ENCODE data around the gene ISOC2. TPM values are rescaled to one million over a fixed set of nuclear protein-coding genes. Genes with fewer than 3 reads are reported as not detected.
"Not testable (repeated sequence)": the region's sequence is repeated elsewhere in the genome, so short reads cannot be mapped to it uniquely, and the experiment has no call there.

Gene ISOC2, protein sequence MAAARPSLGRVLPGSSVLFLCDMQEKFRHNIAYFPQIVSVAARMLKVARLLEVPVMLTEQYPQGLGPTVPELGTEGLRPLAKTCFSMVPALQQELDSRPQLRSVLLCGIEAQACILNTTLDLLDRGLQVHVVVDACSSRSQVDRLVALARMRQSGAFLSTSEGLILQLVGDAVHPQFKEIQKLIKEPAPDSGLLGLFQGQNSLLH
- 10 to 100 TPM; 35.7 to 37.5 TPM for total RNA-seq

DNA sequence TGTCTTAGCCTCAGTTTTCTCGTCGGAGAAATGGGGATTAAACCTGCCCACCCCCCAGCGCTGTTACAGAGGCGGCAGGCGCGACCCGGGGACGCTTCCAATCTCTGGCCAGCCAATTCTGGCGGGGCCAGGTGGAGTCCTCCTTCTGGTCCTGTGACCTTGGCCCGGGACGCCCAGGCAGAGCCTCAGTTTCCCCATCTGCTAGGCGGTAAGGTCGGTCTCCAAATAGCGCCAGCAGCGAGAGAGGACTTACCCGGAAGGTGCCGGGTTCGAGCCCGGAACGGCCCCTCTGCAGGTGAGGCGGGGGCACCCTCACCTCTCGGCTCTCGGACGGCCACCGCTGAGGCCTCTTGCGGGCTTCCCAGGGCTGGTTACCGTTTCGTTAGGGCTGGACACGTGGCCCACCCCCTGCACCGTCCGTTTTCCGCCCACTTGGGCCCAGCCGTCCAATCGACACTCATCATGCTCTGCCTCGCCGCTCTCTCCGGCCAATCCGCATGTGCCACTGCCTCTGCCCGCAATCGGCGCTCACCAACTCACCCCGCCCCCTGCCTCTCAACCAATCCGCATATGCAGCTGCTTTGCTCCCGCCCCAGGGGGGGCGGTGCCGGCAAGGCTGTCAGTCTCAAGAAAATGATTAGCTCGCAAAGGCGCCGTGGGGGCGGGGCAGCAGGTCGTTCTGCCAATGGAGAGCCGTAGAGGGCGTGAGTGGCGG lies at the start of gene ISOC2:
Gene ISOC2, minus strand, starts transcription at position 384 of the 715 bp plus-strand sequence. CDS start 5,156 bp downstream, outside the sequence.
- no peaks in the 10 kb centered on the region for H3K9me3 Mint-ChIP-seq
- H3K4me3 Mint-ChIP-seq: peak within 1 kb of the TSS; percentile 82
- peaks cover 2% of the 10 kb centered on the region for H3K36me3 Mint-ChIP-seq
- DNase-seq: peak; percentile 100
- peak within 1 kb of the TSS; percentile 83 for H3K27ac Mint-ChIP-seq
- peaks cover 18% of the 10 kb centered on the region for H3K4me1 Mint-ChIP-seq
- H3K27me3 Mint-ChIP-seq: no peaks in the 10 kb centered on the region

DNA sequence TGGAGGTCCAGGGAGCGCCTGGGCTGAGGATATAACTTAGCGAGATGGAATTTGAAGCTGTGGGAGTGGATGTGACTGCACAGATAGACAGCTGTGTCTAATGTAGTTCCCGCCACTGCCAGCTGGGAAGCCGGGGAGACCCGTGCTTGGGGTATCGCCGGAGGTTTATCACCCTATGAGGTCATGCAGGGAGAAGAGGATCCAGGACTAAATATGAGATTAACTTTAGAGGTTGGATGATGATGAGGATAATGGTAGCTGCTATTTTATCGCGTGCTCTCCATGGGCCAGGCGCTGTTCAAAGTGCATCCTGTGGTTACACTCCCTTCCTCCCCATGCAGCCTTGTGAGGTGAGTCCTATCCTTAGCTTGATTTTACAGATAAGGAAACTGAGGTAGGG lies 46.7 kb upstream of the ISOC2 start:
- Mint-ChIP-seq H3K27me3 (peaks cover 3% of the 10 kb centered on the region), H3K9me3 (peaks cover 6% of the 10 kb centered on the region), H3K27ac (no peak overlapping the region), H3K36me3 (peaks cover 6% of the 10 kb centered on the region), H3K4me3 (no peak overlapping the region), H3K4me1 (peaks cover 10% of the 10 kb centered on the region)
- no peak for DNase-seq

DNA sequence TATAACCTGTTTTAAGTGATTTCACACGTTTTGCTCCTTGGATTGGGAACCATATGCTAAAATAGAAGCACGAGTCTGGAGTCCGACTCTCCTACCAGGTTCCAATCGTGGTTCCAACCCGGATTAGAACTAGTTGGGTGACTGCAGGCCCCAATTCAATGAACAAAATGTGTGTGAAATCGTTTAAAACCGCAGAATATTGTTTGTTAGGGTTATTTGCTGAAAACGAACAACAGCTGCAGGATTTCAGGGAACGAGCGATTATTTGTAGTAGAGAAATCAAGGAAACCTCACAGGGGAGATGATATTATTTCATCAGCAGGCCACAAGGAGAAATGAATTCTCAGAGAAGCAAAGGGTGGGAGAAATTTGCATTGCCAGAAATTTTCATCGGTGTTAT lies 43.5 kb upstream of the ISOC2 start:
- Mint-ChIP-seq H3K4me1 (peaks cover 18% of the 10 kb centered on the region), H3K4me3 (no peak overlapping the region), H3K36me3 (peaks cover 10% of the 10 kb centered on the region), H3K27ac (no peak overlapping the region), H3K27me3 (peaks cover 3% of the 10 kb centered on the region), H3K9me3 (peaks cover 10% of the 10 kb centered on the region)
- DNase-seq: no peak

DNA sequence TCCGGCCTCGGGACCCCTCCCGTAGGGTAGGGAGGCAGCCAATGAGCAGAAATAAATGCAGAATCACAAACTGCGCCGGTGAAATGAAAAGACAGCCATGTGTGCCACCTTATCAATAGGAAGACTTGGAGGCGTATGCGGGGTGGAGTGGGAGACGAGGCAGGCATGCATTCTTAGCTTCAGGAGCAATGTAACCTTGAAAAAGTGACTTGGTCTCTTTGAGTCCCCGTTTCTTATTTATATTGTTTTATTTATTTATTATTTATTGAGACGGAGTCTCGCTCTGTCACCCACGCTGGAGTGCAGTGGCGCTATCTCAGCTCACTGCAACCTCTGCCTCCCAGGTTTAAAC lies 42.8 kb upstream of the ISOC2 start:
- Mint-ChIP-seq H3K27me3 (peaks cover 3% of the 10 kb centered on the region), H3K27ac (no peak overlapping the region), H3K4me1 (peaks cover 18% of the 10 kb centered on the region), H3K9me3 (peaks cover 10% of the 10 kb centered on the region), H3K36me3 (peaks cover 10% of the 10 kb centered on the region), H3K4me3 (peak overlapping the region; percentile 29)
- no peak for DNase-seq

DNA sequence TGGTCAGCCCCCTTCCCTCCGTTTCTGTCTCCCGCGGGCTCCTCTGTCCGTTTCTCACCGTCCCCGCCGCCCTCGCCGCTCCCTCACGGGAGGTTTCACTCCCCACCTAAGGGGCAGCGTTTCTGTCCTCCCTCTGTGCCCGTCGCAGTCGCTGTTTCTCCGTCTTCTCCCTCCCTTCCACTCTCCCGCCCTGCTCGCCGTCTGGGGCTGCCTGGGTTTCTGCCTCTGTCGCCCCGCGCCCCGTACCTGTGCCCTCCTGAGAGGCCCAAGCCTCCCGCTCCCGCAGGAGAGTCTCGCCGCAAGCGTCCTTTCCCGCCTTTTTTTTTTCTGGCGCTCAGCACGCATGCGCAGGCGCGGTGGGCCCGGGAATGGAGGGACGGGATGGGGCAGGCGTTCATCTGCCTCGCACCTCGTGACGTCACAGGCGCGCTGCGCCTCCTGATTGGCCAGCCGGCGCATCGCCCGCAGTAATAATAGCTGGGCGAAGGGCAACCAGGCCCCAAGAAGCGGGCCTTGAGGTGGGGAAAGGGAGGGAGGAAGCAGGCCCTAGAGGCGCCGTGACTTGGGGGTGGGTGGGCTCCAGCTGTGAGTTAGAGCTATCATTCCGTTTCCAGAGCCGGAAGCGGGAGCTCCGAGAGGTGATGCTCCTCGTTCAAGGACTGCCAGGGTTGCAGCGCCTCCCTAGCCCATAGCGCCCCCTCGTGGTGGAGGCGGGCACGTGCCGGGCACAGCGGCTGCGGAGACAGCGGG lies 42.2 kb upstream of the ISOC2 start:
- H3K27me3 Mint-ChIP-seq: no peaks in the 10 kb centered on the region
- DNase-seq: peak; percentile 92

DNA sequence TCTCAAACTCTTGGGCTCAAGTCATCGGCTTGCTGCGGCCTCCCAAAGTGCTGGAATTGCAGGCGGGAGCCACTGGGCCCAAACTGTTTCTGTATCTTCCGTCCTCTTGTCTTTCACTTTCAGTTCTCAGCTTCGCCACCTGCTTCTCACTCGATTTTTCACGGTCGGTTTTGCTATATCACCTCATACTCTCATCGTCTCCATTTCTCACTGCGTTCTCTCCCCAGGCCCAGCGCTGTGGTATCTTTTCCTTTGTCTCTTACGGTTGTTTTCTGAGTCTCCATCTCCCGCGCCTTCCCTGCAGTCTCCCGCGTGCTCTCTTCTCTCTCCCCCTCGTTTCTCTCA lies 41.7 kb upstream of the ISOC2 start:
- Mint-ChIP-seq H3K27ac (peak overlapping the region; percentile 29), H3K9me3 (peaks cover 10% of the 10 kb centered on the region), H3K4me3 (peak overlapping the region; percentile 29), H3K4me1 (peaks cover 18% of the 10 kb centered on the region), H3K36me3 (peaks cover 10% of the 10 kb centered on the region), H3K27me3 (no peaks in the 10 kb centered on the region)
- no peak for DNase-seq

More for the DNA sequence above, 42.2 kb upstream of the ISOC2 start:
- Mint-ChIP-seq H3K27ac (peak overlapping the region; percentile 29), H3K36me3 (peaks cover 10% of the 10 kb centered on the region), H3K4me3 (peak overlapping the region; percentile 29), H3K9me3 (peaks cover 10% of the 10 kb centered on the region), H3K4me1 (peaks cover 18% of the 10 kb centered on the region)

DNA sequence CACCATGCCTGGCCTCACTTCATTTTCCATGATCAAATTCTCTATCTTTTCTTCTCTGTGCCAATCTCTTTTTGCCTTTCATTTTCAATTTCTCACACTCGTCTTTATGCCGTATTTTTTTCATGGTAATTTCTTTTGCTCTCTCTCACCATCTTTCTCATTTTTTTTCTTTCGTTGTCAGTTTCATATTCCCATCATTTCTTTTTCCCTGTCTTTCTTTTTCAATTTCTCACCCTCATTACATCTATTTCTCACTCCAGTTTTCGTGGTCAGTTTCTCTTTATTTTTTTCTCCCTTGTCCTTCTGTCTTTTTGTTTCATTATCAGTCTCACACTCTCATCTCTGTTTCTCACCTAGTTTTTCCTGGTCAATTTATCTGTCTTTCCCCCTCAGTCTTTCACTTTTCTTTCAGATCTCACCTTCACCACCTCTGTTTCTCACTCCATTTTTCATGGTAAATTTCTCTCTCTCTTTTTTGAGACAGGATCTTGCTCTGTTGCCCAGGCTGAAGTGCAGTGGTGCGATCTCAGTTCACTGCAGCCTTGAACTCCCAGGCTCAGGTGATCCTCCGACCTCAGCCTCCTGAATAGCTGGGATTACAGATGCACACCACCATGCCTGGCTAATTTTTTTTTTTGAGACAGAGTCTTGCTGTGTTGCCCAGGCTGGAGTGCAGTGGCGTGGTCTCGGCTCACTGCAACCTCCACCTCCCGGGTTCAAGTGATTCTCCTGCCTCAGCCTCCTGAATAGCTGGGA lies 40.9 kb upstream of the ISOC2 start:
- Mint-ChIP-seq H3K27ac (peak overlapping the region; percentile 5), H3K27me3 (no peaks in the 10 kb centered on the region), H3K36me3 (peaks cover 10% of the 10 kb centered on the region), H3K4me3 (no peak overlapping the region), H3K4me1 (peaks cover 18% of the 10 kb centered on the region), H3K9me3 (peaks cover 10% of the 10 kb centered on the region)
- DNase-seq: no peak

DNA sequence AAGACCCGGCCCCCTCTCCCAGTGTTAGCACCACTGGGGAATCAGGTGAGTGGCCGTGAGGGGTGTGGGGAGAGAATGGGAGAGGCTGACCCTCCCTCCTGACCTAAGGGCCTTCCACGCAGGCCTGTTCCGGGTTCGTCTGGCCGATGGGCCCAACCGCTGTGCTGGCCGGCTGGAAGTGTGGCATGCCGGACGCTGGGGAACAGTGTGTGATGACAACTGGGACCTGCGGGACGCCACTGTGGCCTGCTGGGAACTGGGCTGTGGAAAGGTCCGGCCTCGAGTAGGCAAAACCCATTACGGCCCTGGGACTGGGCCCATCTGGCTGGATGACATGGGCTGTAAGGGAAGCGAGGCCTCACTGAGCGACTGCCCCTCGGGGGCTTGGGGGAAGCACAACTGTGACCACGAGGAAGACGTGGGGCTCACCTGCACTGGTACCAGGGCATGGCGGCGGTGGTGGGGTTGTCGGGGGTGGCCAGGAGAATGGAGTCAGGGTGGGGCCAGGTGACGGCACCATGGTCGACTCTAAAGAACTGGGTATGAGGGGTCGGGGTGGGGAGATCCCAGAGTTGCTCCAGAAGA lies 39.0 kb upstream of the ISOC2 start:
- no peak overlapping the region for H3K4me3 Mint-ChIP-seq
- DNase-seq: no peak
- no peak overlapping the region for H3K27ac Mint-ChIP-seq
- peaks cover 10% of the 10 kb centered on the region for H3K9me3 Mint-ChIP-seq
- H3K27me3 Mint-ChIP-seq: no peaks in the 10 kb centered on the region
- peaks cover 18% of the 10 kb centered on the region for H3K4me1 Mint-ChIP-seq
- H3K36me3 Mint-ChIP-seq: peaks cover 10% of the 10 kb centered on the region

DNA sequence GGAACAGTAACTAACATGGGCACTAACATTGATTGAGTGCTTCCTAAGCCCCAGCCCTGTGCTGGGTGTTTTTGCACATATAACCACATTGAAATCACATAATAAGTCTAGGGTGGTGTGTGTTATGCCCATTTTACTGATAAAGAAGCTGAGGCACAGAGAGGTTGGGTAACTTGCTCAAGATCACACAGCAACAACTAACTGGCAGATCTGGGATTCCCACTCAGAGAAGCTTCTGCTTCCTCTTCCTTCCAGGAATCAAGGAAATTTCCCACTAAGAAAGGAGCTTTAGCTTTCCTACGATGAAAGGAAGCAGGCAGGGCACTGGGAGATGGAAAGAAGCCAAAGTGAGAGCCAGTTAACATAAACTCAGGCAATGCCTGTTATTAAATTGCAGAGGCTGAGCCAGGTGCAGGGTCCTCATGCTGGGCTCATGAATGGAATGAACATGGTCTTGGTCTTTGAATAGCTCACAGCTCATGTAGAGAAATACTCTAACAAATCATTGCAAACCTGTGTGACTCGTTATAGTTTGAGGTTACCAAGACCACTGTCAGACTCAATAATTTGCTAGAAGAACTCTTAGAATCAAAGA lies 36.9 kb upstream of the ISOC2 start:
- Mint-ChIP-seq H3K27ac (no peak overlapping the region), H3K36me3 (peaks cover 7% of the 10 kb centered on the region), H3K4me3 (no peak overlapping the region)

DNA sequence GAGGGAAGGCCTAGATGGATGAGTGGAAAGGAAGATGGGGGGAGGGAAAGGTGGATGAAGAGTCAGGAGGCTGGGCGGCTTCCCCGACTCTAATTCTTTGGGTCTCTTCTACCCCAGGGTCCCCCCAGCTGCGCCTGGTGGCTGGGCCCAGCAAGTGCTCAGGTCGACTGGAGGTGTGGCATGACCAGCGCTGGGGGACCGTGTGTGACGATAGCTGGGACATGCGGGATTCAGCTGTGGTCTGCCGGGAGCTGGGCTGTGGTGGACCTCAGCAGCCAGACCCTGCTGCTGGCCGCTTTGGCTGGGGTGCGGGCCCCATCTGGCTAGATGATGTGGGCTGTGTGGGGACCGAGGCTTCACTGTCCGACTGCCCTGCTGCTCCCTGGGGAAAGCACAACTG lies 36.3 kb upstream of the ISOC2 start:
- peaks cover 5% of the 10 kb centered on the region for H3K27me3 Mint-ChIP-seq
- no peak for DNase-seq
- H3K4me3 Mint-ChIP-seq: no peak overlapping the region
- peaks cover 4% of the 10 kb centered on the region for H3K36me3 Mint-ChIP-seq
- H3K4me1 Mint-ChIP-seq: peaks cover 12% of the 10 kb centered on the region
- H3K9me3 Mint-ChIP-seq: peaks cover 3% of the 10 kb centered on the region
- no peak overlapping the region for H3K27ac Mint-ChIP-seq

More for the DNA sequence above, 36.9 kb upstream of the ISOC2 start:
- Mint-ChIP-seq H3K27me3 (no peaks in the 10 kb centered on the region), H3K4me1 (peaks cover 15% of the 10 kb centered on the region), H3K9me3 (peaks cover 6% of the 10 kb centered on the region)
- DNase-seq: no peak

DNA sequence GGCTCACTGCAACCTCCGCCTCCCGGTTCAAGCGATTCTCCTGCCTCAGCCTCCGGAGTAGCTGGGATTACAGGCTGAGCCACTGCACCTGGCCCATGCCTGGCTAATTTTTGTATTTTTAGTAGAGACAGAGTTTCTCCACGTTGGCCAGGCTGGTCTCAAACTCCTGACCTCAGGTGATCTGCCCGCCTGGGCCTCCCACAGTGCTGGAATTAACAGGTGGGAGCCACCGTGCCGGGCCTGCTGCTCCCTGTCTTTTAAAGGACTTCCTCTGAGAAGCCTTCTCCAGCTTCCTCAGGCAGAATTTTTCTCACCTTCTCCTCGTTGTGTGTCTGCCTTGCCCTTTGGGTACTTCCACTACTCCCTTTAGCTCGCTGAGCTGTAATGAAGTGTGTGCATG lies 35.4 kb upstream of the ISOC2 start:
- H3K36me3 Mint-ChIP-seq, DNase-seq, H3K27ac Mint-ChIP-seq, H3K27me3 Mint-ChIP-seq, H3K9me3 Mint-ChIP-seq, H3K4me1 Mint-ChIP-seq, H3K4me3 Mint-ChIP-seq: not testable (repeated sequence)

DNA sequence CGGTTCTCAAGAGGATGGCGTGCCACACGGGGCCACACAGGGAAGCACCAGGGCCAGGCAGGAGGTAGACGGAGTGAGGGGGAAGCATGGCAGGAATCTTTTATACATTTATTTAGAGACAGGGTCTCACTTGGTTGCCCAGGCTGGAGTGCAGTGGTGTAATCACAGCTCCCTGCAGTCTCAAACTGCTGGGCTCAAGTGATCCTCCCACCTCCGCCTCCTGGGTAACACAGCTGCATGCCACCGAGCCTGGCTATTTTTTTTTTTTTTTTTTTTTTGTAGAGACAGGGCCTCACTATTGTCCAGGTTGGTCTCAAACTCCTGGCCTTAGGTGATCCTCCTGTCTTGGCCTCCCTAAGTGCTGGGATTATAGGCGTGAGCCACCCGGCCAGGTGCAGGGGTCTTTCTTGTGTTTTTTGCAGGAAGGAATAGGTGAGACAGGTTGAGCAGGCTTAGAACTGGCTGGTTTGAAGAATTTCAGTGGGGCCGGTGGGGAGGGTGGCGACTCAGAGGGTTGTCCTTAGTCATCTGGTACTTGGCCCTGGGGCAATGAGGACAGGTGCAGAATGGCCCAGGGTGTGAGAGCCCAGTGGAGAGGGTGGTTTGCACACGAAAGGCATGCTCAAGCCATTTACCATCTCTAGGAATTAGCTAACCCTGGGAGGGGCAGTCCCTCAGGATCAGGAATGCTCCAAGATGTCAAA lies 34.4 kb upstream of the ISOC2 start:
- H3K27ac Mint-ChIP-seq: no peak overlapping the region
- no peak overlapping the region for H3K4me3 Mint-ChIP-seq
- no peaks in the 10 kb centered on the region for H3K9me3 Mint-ChIP-seq
- H3K4me1 Mint-ChIP-seq: peaks cover 5% of the 10 kb centered on the region
- no peaks in the 10 kb centered on the region for H3K36me3 Mint-ChIP-seq
- H3K27me3 Mint-ChIP-seq: peaks cover 12% of the 10 kb centered on the region
- DNase-seq: no peak

DNA sequence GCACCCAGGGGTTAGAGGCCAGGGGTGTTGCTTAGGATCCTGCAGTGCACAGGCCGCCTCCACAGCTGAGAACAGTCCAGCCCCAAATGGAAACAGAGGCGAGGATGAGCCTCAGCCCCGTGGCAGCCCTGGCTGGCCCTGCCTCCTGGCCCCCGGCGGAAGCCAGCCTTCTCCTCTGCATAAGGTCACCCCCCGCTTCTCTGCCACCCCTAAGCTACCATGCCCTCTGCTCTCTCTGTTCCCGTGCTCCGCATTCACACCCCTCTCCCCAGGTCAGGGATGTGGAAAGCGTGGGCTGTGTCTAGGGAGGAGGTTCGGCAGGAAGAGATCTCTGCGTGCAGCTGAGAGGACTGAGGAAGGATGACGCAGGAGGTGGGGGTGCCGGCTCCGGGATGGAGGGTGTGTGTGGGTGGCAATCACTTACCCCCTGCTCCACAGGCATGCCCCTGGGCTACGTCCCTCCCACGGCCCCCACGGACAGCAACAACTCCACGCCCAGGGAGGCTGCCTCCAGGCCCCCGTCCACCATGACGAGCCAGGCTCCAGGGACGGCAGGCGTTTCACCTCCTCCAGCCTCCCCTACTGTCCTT lies 32.8 kb upstream of the ISOC2 start:
- Mint-ChIP-seq H3K27me3 (peaks cover 12% of the 10 kb centered on the region), H3K36me3 (no peaks in the 10 kb centered on the region), H3K9me3 (no peaks in the 10 kb centered on the region), H3K4me1 (peaks cover 5% of the 10 kb centered on the region), H3K27ac (peak overlapping the region; percentile 82), H3K4me3 (peak overlapping the region; percentile 63)
- DNase-seq: no peak

All from activated naive CD8-positive, alpha-beta T cell treated with anti-CD3 and anti-CD28 coated beads for 36 hours (primary cell).